Mesothelial cell of epicardium (in vitro differentiated cells): Measurements from ENCODE around the gene GLI1. TPM values are rescaled to one million over a fixed set of nuclear protein-coding genes. Genes with fewer than 3 reads are reported as not detected.

Experiments used
- DNase-seq, 2 experiments: peaks; one replicate each; pipeline ENCODE4 v3.0.0; 2021; ENCODE audit warnings: low spot score in 2 of 2; ENCODE audit not compliant: unreplicated experiment in 2 of 2
- H3K27ac Mint-ChIP-seq: 2 replicates; pipeline ENCODE4 v1.8.0; 2021; ENCODE audit warnings: mixed read lengths
- H3K27me3 Mint-ChIP-seq: 2 replicates; pipeline ENCODE4 v1.8.0; 2021; ENCODE audit warnings: low read depth, mixed read lengths
- H3K36me3 Mint-ChIP-seq: 2 replicates; pipeline ENCODE4 v1.8.0; 2021; ENCODE audit warnings: mixed read lengths
- H3K4me1 Mint-ChIP-seq: 2 replicates; pipeline ENCODE4 v1.8.0; 2021; ENCODE audit warnings: mixed read lengths
- H3K4me3 Mint-ChIP-seq: 2 replicates; pipeline ENCODE4 v1.8.0; 2021; ENCODE audit warnings: mild to moderate bottlenecking, moderate library complexity, mixed read lengths
- H3K9me3 Mint-ChIP-seq: 2 replicates; pipeline ENCODE4 v1.8.0; 2021; ENCODE audit warnings: mixed read lengths
- CTCF ChIP-seq: fragments of 200-600 bp; sonication (generic); IDR thresholded peaks from one replicate; pipeline ENCODE4 v1.5.0; 2021; ENCODE audit warnings: antibody characterized with exemption; ENCODE audit not compliant: unreplicated experiment
- total RNA-seq: library from RNA; stranded (reverse); gene quantifications from 3 replicates; pipeline ENCODE4 v1.2.1, GENCODE V29; 2021

GLI1 gene
- total RNA-seq, 1 donor from 2014 or later: 10.1 TPM

DNA sequence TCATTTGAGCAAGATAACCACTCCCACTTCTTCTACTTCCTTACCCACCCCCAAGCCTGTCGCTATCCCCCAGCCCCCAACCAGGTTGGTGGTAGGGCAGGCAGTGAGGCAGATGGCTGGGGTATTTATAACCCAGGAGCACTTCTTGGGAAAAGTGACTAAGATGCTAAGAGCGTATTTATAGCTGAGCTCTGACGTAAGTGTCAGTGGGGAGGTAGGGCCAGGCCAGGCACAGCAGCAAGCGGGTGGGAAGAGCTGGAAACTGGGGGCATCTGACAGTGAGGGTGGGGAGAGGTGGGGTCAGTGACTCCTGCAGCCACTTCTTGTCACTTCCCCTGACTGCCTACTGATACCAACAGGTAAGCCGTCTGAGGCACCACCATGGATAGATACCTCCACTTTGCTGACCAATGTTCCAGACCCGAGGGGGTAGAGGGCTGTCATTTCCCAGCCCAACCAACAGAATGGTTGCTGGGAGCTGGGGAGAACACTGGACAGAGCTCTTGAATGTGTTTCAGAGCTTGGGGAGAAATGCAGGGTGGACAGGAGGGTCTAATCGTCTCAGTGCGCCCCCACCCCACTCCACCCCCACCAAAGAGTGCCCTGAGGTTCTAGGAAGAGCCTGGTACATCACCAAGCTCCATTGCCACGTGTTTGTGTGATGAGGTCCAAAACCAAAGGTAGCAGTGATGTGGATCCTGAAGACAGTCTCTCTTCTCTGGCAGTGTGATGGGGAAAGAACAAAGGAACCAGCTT is 7.2 kb upstream of the GLI1 start:
- Mint-ChIP-seq H3K36me3 (no peaks in the 10 kb centered on the region), H3K4me1 (peaks cover 8% of the 10 kb centered on the region), H3K4me3 (no peak overlapping the region), H3K27ac (peak overlapping the region; percentile 30), H3K9me3 (no peaks in the 10 kb centered on the region), H3K27me3 (peaks cover 12% of the 10 kb centered on the region)
- no peak for DNase-seq
- TF ChIP-seq CTCF: no peak

DNA sequence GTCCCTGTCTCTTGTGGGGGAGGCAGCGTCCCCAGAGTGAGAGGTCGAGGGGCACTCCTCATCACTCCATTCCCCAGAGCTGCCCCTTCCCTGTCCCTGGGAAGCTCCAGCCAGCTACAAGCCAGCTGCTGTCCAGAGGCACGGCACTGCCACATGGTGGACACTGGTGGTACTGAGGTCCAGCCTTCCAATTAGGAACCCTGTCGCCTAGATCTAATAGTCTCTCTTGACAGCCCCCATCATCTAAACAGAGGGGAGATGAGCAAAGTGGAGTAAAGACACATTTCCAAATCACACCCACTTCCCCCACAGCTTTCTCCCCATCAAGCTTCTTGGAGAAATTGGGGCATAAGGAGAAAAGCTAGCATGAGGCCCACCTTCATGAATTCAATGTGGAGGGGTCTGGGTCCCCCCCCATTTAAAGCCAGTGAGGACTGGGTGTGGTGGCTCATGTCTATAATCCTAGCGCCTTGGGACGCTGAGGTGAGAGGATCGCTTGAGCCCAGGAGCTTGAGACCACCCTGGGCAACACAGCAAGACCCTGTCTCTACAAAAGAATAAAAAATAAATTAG is 6.6 kb upstream of the GLI1 start:
- peaks cover 12% of the 10 kb centered on the region for H3K27me3 Mint-ChIP-seq
- no peaks in the 10 kb centered on the region for H3K9me3 Mint-ChIP-seq
- no peak overlapping the region for H3K4me3 Mint-ChIP-seq
- TF ChIP-seq CTCF: peak; percentile 72
- no peaks in the 10 kb centered on the region for H3K36me3 Mint-ChIP-seq
- peaks cover 8% of the 10 kb centered on the region for H3K4me1 Mint-ChIP-seq
- H3K27ac Mint-ChIP-seq: no peak overlapping the region
- DNase-seq: peak in 1 of 2 experiments; percentile 82

DNA sequence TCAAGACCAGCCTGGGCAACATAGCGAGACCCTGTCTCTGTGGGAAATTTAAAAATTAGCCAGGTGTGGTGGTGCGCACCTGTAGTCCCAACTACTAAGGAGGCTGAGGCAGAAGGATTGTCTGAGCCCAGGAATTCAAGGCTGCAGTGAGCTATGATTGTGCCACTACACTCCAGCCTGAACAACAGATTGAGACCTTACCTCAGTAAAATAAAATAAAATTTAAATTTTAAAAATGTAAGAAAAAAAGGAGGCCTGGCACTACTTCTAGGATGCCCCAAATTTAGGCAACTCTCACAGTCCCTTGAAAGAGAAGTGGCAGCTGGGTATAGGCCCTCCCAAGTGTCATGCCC is 5.4 kb upstream of the GLI1 start:
- DNase-seq: no peak
- Mint-ChIP-seq H3K36me3 (no peaks in the 10 kb centered on the region), H3K4me1 (peaks cover 13% of the 10 kb centered on the region), H3K27ac (no peak overlapping the region), H3K9me3 (no peaks in the 10 kb centered on the region), H3K27me3 (peaks cover 12% of the 10 kb centered on the region), H3K4me3 (no peak overlapping the region)
- no peak for TF ChIP-seq CTCF

DNA sequence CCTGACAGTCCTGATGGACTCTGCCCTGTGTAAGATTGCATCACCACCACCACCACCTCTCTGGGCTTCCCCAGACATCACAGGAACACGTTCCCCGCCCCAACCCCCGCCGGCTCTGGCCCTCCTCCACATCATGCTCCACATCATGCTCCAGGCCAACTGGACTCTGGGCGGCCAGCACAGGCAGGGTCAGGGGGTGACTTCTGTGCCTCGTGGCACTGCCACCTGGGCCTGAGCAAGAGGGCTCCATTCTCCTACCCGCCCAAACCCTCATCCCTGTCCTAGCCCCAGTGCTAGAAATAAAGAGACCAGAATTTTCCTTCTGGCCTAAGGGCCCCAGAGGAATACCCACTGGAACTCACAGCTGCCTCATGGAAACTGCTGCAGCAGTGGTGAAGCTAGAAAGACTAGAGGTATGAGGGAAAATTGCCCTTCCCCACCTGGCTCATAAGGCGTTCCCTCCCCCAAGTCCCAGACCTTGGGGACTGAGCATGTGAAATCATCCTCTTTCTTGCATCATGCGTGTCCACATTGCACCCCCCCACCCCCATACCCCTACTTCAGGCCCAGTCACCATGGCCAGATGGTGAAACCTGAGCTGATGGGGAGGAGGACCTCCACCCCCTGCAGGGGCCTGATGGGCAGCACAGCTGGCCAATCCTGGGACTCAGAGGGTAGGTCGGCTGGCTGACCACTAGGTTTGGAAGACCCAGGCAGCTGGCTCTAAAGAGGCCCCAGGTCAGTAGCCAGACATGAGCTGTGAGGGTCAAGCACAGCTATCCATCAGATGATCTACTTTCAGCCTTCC is 4.8 kb upstream of the GLI1 start, which contains the start of gene INHBE:
TSS of gene INHBE (plus strand) at position 742 of the 808 bp plus-strand sequence. CDS start 230 bp downstream, outside the sequence.
- Mint-ChIP-seq H3K4me3 (peak within 1 kb of the TSS; percentile 20), H3K9me3 (no peaks in the 10 kb centered on the region), H3K4me1 (peaks cover 17% of the 10 kb centered on the region), H3K27me3 (peaks cover 14% of the 10 kb centered on the region), H3K36me3 (no peaks in the 10 kb centered on the region), H3K27ac (no peak within 1 kb of the TSS)
- no peak for DNase-seq
- no peak for TF ChIP-seq CTCF

- Mint-ChIP-seq H3K4me1 (peaks cover 23% of the 10 kb centered on the region), H3K27ac (no peak overlapping the region), H3K27me3 (peaks cover 19% of the 10 kb centered on the region), H3K36me3 (no peaks in the 10 kb centered on the region), H3K4me3 (peak overlapping the region; percentile 20), H3K9me3 (no peaks in the 10 kb centered on the region)
- DNase-seq: no peak
- no peak for TF ChIP-seq CTCF
These were observed 4.0 kb upstream of the GLI1 start for GRCh38 chr12:57455374-57456144.
